K562 (cell line): ENCODE measurements around the gene SLC39A11. TPM values are rescaled to one million over a fixed set of nuclear protein-coding genes. Genes with fewer than 3 reads are reported as not detected.

ENCODE experiments used
- ATAC-seq: fragments of 200-7000 bp; cut with Tn5 transposase; 3 replicates; pipeline ENCODE4 v1.9.1; 2020; ENCODE audit warnings: moderate library complexity
- BruUV-seq: library from RNA; stranded (reverse); fragments of 400-500 nt; replicated peaks from 2 replicates; lab custom pipeline; 2021; lab: Mats Ljungman, UMichigan
- CTCF ChIA-PET: fragments of 300-600 bp; formaldehyde crosslinking; extraction: SDS; loops from one replicate; lab custom pipeline; 2021; ENCODE audit warnings: low intra/inter-chr PET ratio; lab: Yijun Ruan, JAX
- POLR2A ChIA-PET: fragments of 300-600, 350-650 bp; sonication (Branson Sonifier 250); formaldehyde crosslinking; extraction: SDS; loops from one replicate; lab custom pipeline; 2021; ENCODE audit warnings: antibody characterized with exemption, inconsistent platforms; lab: Yijun Ruan, JAX
- DNase-seq, 4 experiments: peaks; one replicate each; pipeline versions ENCODE4 v3.0.0 to v3.0.0-alpha.2; 2011 to 2018; ENCODE audit warnings: low spot score in 3 of 4, mixed read lengths in 3 of 4; ENCODE audit errors: extremely low read depth in 1 of 4
- FAIRE-seq: peaks from 2 replicates; lab custom pipeline; 2011; peaks lifted over from hg19 to GRCh38; lab: Jason Lieb, UNC
- H2AFZ ChIP-seq: 2 replicates; pipeline ENCODE4 v1.6.0; 2011; ENCODE audit warnings: low read depth, low read length, control low read depth, inconsistent platforms
- H3K27ac ChIP-seq: fragments of 200-600 bp; 3 replicates; pipeline ENCODE4 v1.8.0; 2011; ENCODE audit warnings: low read depth, mild to moderate bottlenecking, control low read depth, inconsistent platforms, low read length, moderate library complexity, mixed read lengths; ENCODE audit errors: extremely low read depth
- H3K27me3 ChIP-seq, 2 experiments: fragments of 300-600 bp in 1 of 2; 2 replicates in 1 of 2; 3 replicates in 1 of 2; pipeline versions ENCODE4 v1.6.0 to v1.8.0; 2011; ENCODE audit warnings: inconsistent platforms in 2 of 2, low read length in 2 of 2, mild to moderate bottlenecking in 1 of 2, mixed read lengths in 1 of 2, moderate library complexity in 1 of 2; ENCODE audit not compliant: control insufficient read depth in 2 of 2, insufficient read depth in 2 of 2
- H3K36me3 ChIP-seq: fragments of 300-600 bp; 3 replicates; pipeline ENCODE4 v1.8.0; 2011; ENCODE audit warnings: mild to moderate bottlenecking, low read length, inconsistent platforms; ENCODE audit not compliant: control insufficient read depth, insufficient read depth
- H3K4me1 ChIP-seq, 2 experiments: fragments of 200-600 bp in 1 of 2; replicated peaks in 1 of 2; 2 replicates in 1 of 2; 3 replicates in 1 of 2; pipeline versions ENCODE4 v1.5.1 to v1.8.0; 2011; ENCODE audit warnings: inconsistent platforms in 2 of 2, low read length in 2 of 2, mild to moderate bottlenecking in 1 of 2, mixed read lengths in 1 of 2, moderate library complexity in 1 of 2; ENCODE audit not compliant: control insufficient read depth in 2 of 2, insufficient read depth in 2 of 2
- H3K4me2 ChIP-seq: 2 replicates; pipeline ENCODE4 v1.6.1; 2011; ENCODE audit warnings: low read length, control low read depth, inconsistent platforms, mixed read lengths; ENCODE audit not compliant: insufficient read depth
- H3K4me3 ChIP-seq: fragments of 200-600 bp; sonication (generic), shearing (Covaris generic); 2 replicates; pipeline ENCODE4 v1.5.1; 2016; ENCODE audit warnings: control low read depth, inconsistent platforms
- H3K79me2 ChIP-seq: fragments of 200-600 bp; 3 replicates; pipeline ENCODE4 v1.8.0; 2011; ENCODE audit warnings: low read length, inconsistent platforms; ENCODE audit not compliant: control insufficient read depth, insufficient read depth
- H3K9ac ChIP-seq, 2 experiments: 2 replicates each; pipeline versions ENCODE4 v1.6.0 to v1.6.1; 2011; ENCODE audit warnings: low read depth in 2 of 2, low read length in 2 of 2, control low read depth in 1 of 2, inconsistent platforms in 1 of 2, mild to moderate bottlenecking in 1 of 2, mixed read lengths in 1 of 2; ENCODE audit not compliant: insufficient read depth in 1 of 2
- H3K9me1 ChIP-seq: one replicate; pipeline ENCODE4 v1.6.0; 2011; ENCODE audit warnings: inconsistent platforms, mild to moderate bottlenecking, low read length, moderate library complexity; ENCODE audit not compliant: control insufficient read depth, insufficient read depth
- H3K9me3 ChIP-seq: replicated peaks from 2 replicates; pipeline ENCODE4 v1.5.1; 2011; ENCODE audit warnings: low read depth, low read length, inconsistent platforms; ENCODE audit not compliant: control insufficient read depth, insufficient read depth
- H4K20me1 ChIP-seq: replicated peaks from 2 replicates; pipeline ENCODE4 v1.6.1; 2011; ENCODE audit warnings: low read length, inconsistent platforms, mixed read lengths; ENCODE audit not compliant: control insufficient read depth, insufficient read depth
- CCNT2 ChIP-seq: IDR thresholded peaks from 2 replicates; pipeline ENCODE4 v1.6.1; 2011; ENCODE audit warnings: borderline replicate concordance, low read depth, mild to moderate bottlenecking, moderate library complexity, mixed read lengths, low read length; ENCODE audit not compliant: insufficient read length; ENCODE audit errors: extremely low read depth
- MCM2 ChIP-seq: fragments of 450-650 bp; IDR thresholded peaks from 2 replicates; pipeline ENCODE4 v1.6.1; 2017; ENCODE audit warnings: low read depth, mild to moderate bottlenecking
- RNF2 ChIP-seq: sonication (generic); IDR thresholded peaks from 2 replicates; pipeline ENCODE4 v1.6.1; 2016
- TGIF2 ChIP-seq: sonication (generic); formaldehyde crosslinking; IDR thresholded peaks from 2 replicates; pipeline ENCODE4 v1.8.1; 2022; ENCODE audit warnings: mild to moderate bottlenecking, missing genetic modification reagents, moderate library complexity
- ZNF140 ChIP-seq: fragments of 250-450 bp; sonication (Bioruptor Pico); IDR thresholded peaks from 2 replicates; pipeline ENCODE4 v1.8.0; 2021; ENCODE audit warnings: moderate library complexity, mild to moderate bottlenecking, inconsistent platforms
- WGBS: fragments of 100-300 bp; shearing (Covaris generic); methylation state at CpG from one replicate; pipeline ENCODE4 v1.1.6; 2016; ENCODE audit warnings: low coverage, mixed read lengths; ENCODE audit not compliant: insufficient coverage; ENCODE audit errors: missing lambda C conversion rate; 5-methylcytosine and 5-hydroxymethylcytosine counted together
- in situ Hi-C: fragments of 300-500 bp; cut with MboI; formaldehyde crosslinking; loops from 4 replicates; pipeline ENCODE4 v1.15.0; 2018; ENCODE audit warnings: inconsistent platforms, mixed read lengths
- intact Hi-C: fragments of 100-400 bp; cut with micrococcal nuclease; formaldehyde crosslinking; loops from 2 replicates; pipeline ENCODE4 v1.14.2; 2022
- polyA plus RNA-seq, 8 experiments: library from polyadenylated mRNA; depleted of rRNA in 4 of 8; stranded (reverse) in 5 of 8; unstranded in 3 of 8; fragments of >200 nt; fragmentation: Nextera tagmentation in 2 of 8; fragmentation: Illumina TruSeq in 1 of 8; extraction: Ambion mirVana in 2 of 8; extraction: Trizol in 1 of 8; gene quantifications; 2 replicates each; pipeline versions ENCODE4 v1.2.1 to v1.2.3, GENCODE V29; 2011 to 2014; ENCODE audit warnings: inconsistent platforms in 1 of 8, missing spikeins in 1 of 8
- total RNA-seq, 7 experiments: library from RNA; depleted of rRNA in 6 of 7; stranded (reverse); fragments of >200 nt in 6 of 7; fragmentation: Illumina TruSeq in 2 of 7; extraction: Trizol in 2 of 7; gene quantifications; 2 replicates each; pipeline versions ENCODE4 v1.2.1 to v1.2.3, GENCODE V29; 2011 to 2021; ENCODE audit warnings: low replicate concordance in 1 of 7
- TF ChIP-seq, protein P1 (sequence below): fragments of 450-650 bp; formaldehyde crosslinking; conservative IDR thresholded peaks from 2 replicates; pipeline ENCODE4 v1.4.0; 2022; ENCODE audit warnings: mild to moderate bottlenecking, missing genetic modification characterization
- TF ChIP-seq, protein P2 (sequence below): sonication (generic); formaldehyde crosslinking; IDR thresholded peaks from 2 replicates; pipeline ENCODE4 v1.8.0; 2023; ENCODE audit warnings: missing genetic modification reagents, mild to moderate bottlenecking, borderline replicate concordance
- TF ChIP-seq, protein P3 (sequence below): fragments of 250-450 bp; sonication (Bioruptor Pico); IDR thresholded peaks from 2 replicates; pipeline ENCODE4 v1.5.0; 2020; ENCODE audit warnings: mild to moderate bottlenecking, borderline replicate concordance

The SLC39A11 gene
- total and polyA plus RNA-seq, 9 of the 15 experiments (the other 6 are each of a cell fraction or from before 2014, with no cell fraction given), result 10.5 to 26.4 (median 13.4) TPM

DNA sequence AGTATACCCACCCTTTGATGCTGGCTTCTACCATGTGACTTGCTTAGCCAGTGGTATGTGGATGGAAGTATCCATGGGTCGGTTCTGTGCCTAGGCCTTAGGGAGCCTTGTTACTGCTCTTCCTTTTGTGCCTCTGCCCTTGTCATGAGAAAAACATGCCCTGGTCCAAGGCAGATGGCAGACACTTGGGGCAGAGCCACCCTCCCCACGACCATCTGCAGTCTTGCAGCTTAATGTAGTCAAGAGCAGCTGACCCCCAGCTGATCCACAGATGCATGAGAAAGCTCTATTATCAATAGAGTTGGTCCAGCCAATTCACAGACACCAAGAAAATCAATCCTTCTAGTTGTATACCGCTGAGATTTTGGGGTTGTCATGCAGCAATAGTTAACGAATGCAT lies 95.7 kb downstream of the SLC39A11 start (continued):
- TF ChIP-seq, protein P1, sequence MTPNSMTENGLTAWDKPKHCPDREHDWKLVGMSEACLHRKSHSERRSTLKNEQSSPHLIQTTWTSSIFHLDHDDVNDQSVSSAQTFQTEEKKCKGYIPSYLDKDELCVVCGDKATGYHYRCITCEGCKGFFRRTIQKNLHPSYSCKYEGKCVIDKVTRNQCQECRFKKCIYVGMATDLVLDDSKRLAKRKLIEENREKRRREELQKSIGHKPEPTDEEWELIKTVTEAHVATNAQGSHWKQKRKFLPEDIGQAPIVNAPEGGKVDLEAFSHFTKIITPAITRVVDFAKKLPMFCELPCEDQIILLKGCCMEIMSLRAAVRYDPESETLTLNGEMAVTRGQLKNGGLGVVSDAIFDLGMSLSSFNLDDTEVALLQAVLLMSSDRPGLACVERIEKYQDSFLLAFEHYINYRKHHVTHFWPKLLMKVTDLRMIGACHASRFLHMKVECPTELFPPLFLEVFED (CRISPR knock-in tag), result no peak
- TF ChIP-seq TGIF2 (CRISPR knock-in tag), result no peak

DNA sequence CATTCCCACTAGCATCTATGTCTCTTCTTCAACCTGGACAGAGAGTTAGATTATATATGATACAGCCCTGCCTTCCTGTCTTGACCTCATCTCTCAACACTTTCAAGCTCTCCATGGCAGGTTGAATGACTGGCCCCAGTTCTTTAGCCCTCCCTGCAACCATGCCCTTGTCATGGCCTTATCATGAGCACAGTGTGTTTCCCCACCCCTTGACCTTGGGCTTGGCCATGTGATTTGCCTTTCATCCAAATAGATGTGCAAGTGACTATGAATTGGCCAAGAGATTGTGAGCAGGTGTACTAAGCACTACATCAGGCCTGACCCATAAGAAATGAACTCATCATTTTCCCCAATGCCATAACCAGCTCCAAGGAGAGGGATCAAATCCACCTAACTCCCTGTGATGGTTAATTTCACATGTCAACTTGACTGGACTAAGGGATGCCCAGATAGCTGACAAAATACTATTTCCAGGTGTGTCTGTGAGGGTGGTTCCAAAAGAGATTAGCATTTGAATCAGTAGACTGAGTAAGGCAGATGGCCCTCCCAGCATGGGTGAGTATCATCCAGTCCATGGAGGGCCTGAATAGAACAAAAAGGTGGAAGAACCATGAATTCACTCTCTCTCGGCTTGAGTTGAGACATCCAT lies 97.4 kb downstream of the SLC39A11 start:
- WGBS, result 55% methylated on average over 1 of the region's 1 CpG
- no peak for FAIRE-seq
- no peak for DNase-seq
- TF ChIP-seq, protein P2, sequence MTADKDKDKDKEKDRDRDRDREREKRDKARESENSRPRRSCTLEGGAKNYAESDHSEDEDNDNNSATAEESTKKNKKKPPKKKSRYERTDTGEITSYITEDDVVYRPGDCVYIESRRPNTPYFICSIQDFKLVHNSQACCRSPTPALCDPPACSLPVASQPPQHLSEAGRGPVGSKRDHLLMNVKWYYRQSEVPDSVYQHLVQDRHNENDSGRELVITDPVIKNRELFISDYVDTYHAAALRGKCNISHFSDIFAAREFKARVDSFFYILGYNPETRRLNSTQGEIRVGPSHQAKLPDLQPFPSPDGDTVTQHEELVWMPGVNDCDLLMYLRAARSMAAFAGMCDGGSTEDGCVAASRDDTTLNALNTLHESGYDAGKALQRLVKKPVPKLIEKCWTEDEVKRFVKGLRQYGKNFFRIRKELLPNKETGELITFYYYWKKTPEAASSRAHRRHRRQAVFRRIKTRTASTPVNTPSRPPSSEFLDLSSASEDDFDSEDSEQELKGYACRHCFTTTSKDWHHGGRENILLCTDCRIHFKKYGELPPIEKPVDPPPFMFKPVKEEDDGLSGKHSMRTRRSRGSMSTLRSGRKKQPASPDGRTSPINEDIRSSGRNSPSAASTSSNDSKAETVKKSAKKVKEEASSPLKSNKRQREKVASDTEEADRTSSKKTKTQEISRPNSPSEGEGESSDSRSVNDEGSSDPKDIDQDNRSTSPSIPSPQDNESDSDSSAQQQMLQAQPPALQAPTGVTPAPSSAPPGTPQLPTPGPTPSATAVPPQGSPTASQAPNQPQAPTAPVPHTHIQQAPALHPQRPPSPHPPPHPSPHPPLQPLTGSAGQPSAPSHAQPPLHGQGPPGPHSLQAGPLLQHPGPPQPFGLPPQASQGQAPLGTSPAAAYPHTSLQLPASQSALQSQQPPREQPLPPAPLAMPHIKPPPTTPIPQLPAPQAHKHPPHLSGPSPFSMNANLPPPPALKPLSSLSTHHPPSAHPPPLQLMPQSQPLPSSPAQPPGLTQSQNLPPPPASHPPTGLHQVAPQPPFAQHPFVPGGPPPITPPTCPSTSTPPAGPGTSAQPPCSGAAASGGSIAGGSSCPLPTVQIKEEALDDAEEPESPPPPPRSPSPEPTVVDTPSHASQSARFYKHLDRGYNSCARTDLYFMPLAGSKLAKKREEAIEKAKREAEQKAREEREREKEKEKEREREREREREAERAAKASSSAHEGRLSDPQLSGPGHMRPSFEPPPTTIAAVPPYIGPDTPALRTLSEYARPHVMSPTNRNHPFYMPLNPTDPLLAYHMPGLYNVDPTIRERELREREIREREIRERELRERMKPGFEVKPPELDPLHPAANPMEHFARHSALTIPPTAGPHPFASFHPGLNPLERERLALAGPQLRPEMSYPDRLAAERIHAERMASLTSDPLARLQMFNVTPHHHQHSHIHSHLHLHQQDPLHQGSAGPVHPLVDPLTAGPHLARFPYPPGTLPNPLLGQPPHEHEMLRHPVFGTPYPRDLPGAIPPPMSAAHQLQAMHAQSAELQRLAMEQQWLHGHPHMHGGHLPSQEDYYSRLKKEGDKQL (CRISPR knock-in tag), result no peak
- no peak for TF ChIP-seq MCM2
- no peak for TF ChIP-seq ZNF140 (CRISPR knock-in tag)
- TF ChIP-seq, protein P3, sequence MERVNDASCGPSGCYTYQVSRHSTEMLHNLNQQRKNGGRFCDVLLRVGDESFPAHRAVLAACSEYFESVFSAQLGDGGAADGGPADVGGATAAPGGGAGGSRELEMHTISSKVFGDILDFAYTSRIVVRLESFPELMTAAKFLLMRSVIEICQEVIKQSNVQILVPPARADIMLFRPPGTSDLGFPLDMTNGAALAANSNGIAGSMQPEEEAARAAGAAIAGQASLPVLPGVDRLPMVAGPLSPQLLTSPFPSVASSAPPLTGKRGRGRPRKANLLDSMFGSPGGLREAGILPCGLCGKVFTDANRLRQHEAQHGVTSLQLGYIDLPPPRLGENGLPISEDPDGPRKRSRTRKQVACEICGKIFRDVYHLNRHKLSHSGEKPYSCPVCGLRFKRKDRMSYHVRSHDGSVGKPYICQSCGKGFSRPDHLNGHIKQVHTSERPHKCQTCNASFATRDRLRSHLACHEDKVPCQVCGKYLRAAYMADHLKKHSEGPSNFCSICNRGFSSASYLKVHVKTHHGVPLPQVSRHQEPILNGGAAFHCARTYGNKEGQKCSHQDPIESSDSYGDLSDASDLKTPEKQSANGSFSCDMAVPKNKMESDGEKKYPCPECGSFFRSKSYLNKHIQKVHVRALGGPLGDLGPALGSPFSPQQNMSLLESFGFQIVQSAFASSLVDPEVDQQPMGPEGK, result no peak
- TF ChIP-seq RNF2, result no peak
- no peak for TF ChIP-seq CCNT2
- TF ChIP-seq, all 486 proteins: peak for 0
- H3K9me1 ChIP-seq, result no peaks in the 10 kb centered on the region
- in situ Hi-C loops (loop anchor here (10.0 kb wide), 1 partner anchor 160 kb away; no protein-coding TSS in a partner anchor), intact Hi-C loops (no loop called here)
- CTCF ChIA-PET, result no interaction called here
- H3K36me3 ChIP-seq, result no peaks in the 10 kb centered on the region
- ATAC-seq, result no peak
- H3K79me2 ChIP-seq, result no peaks in the 10 kb centered on the region
- H3K9me3 ChIP-seq, result no peaks in the 10 kb centered on the region; the same call in 1 of the 2 replicates
- no peak overlapping the region for H3K9ac ChIP-seq
- H2AFZ ChIP-seq, result no peak overlapping the region
- H3K4me1 ChIP-seq, result peaks cover 0 to 8% of the 10 kb centered on the region in 2 experiments; a peak in 4 of 5 replicates
- H3K4me3 ChIP-seq, result no peak overlapping the region
- H3K27ac ChIP-seq, result no peak overlapping the region
- POLR2A ChIA-PET, result interaction anchor here (0.9 to 1.4 kb wide), 2 partner anchors 9 to 18 kb away, joined by 3 read pairs; no protein-coding TSS in a partner anchor
- H3K27me3 ChIP-seq, result no peaks in the 10 kb centered on the region
- BruUV-seq, result no TSS peak
- no peaks in the 10 kb centered on the region for H4K20me1 ChIP-seq
- H3K4me2 ChIP-seq, result no peak overlapping the region
